Spleen (tissue), 3 donors: ENCODE measurements around the gene USB1.
"Not testable (repeated sequence)": the region's sequence is repeated elsewhere in the genome, so short reads cannot be mapped to it uniquely, and the experiment has no call there.

Experiments used
- POLR2A ChIP-seq, 3 donors: fragments of 450-650 bp; IDR thresholded peaks; one replicate each; pipeline ENCODE4 v1.5.1; 2017; ENCODE audit warnings: antibody characterized with exemption in 3 of 3, mild to moderate bottlenecking in 1 of 3
- POLR2AphosphoS5 ChIP-seq, 3 donors: sonication (generic); formaldehyde crosslinking; IDR thresholded peaks; one replicate each; pipeline ENCODE4 v1.5.1; 2017; ENCODE audit warnings: antibody characterized with exemption in 3 of 3

DNA sequence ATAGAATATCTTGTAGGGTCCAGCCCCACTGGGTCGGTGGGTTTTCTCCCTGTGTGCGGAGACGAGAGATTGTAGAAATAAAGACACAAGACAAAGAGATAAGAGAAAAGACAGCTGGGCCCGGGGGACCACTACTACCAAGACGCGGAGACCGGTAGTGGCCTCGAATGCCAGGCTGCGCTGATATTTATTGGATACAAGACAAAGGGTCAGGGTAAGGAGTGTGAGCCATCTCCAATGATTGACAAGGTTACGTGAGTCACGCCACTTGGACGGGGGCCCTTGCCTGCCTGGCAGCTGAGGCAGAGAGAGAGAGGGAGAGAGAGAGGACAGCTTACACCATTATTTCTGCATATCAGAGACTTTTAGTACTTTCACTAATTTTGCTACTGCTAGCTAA, 3.5 kb downstream of the USB1 start:
- TF ChIP-seq POLR2AphosphoS5, POLR2A (IDR thresholded peaks at IDR 0.05): not testable (repeated sequence)
